ENCODE measurements around the gene CFAP52.

DNA sequence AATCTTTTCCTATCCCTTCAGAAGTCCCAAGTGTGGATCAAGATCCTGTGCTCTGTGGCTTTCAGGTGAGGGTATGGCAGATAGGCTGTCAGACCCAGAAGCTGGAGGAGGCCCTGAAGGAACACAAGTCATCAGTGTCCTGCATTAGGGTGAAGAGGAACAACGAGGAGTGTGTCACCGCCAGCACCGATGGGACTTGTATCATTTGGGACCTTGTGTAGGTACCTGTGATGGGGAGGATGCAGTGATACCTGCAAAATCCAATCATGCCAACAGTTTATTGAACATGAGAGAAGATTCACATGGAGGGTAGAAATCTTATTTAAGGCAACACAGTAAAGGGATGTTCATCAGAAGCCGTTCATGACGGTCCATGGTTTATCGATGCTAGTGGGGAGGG lies 58.9 kb downstream of the CFAP52 start:
- no peak for TF ChIP-seq SIN3A (IDR thresholded peaks at IDR 0.05; ENCODE audit: borderline replicate concordance, insufficient read depth, low read length)
- TF ChIP-seq, protein P1, sequence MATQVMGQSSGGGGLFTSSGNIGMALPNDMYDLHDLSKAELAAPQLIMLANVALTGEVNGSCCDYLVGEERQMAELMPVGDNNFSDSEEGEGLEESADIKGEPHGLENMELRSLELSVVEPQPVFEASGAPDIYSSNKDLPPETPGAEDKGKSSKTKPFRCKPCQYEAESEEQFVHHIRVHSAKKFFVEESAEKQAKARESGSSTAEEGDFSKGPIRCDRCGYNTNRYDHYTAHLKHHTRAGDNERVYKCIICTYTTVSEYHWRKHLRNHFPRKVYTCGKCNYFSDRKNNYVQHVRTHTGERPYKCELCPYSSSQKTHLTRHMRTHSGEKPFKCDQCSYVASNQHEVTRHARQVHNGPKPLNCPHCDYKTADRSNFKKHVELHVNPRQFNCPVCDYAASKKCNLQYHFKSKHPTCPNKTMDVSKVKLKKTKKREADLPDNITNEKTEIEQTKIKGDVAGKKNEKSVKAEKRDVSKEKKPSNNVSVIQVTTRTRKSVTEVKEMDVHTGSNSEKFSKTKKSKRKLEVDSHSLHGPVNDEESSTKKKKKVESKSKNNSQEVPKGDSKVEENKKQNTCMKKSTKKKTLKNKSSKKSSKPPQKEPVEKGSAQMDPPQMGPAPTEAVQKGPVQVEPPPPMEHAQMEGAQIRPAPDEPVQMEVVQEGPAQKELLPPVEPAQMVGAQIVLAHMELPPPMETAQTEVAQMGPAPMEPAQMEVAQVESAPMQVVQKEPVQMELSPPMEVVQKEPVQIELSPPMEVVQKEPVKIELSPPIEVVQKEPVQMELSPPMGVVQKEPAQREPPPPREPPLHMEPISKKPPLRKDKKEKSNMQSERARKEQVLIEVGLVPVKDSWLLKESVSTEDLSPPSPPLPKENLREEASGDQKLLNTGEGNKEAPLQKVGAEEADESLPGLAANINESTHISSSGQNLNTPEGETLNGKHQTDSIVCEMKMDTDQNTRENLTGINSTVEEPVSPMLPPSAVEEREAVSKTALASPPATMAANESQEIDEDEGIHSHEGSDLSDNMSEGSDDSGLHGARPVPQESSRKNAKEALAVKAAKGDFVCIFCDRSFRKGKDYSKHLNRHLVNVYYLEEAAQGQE (IDR thresholded peaks at IDR 0.05; ENCODE audit: insufficient read depth in 1 of 2, low read depth in 2 of 2, low read length in 2 of 2), result no peak
- TF ChIP-seq TAF1 (IDR thresholded peaks at IDR 0.05; ENCODE audit: borderline replicate concordance, insufficient read depth, low read length), result no peak

Measured in PFSK-1 (cell line).